ENCODE measurements around the gene TTC21A. TPM values are rescaled to one million over a fixed set of nuclear protein-coding genes. Genes with fewer than 3 reads are reported as not detected.

The TTC21A gene
- total RNA-seq, 3 donors from 2014 or later = 6.2 to 11.1 (median 7.2) TPM

DNA sequence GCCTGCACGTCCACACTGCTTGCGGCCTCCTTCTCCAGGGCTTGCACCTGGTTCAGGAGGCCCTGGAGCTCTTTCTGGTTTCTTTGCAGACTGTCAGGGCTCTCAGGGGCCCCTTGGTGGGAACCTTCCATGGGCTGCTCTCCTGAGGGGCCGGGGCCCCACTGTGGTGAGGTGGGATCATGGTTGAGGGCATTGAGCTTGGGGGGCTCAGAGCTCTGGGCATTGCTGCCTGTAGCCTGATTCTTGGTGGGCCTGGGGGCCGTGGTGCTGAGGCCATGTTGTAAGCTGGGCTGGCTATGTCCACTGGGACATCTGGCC lies 77.4 kb downstream of the TTC21A start:
- TF ChIP-seq, protein P1, sequence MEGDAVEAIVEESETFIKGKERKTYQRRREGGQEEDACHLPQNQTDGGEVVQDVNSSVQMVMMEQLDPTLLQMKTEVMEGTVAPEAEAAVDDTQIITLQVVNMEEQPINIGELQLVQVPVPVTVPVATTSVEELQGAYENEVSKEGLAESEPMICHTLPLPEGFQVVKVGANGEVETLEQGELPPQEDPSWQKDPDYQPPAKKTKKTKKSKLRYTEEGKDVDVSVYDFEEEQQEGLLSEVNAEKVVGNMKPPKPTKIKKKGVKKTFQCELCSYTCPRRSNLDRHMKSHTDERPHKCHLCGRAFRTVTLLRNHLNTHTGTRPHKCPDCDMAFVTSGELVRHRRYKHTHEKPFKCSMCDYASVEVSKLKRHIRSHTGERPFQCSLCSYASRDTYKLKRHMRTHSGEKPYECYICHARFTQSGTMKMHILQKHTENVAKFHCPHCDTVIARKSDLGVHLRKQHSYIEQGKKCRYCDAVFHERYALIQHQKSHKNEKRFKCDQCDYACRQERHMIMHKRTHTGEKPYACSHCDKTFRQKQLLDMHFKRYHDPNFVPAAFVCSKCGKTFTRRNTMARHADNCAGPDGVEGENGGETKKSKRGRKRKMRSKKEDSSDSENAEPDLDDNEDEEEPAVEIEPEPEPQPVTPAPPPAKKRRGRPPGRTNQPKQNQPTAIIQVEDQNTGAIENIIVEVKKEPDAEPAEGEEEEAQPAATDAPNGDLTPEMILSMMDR (IDR thresholded peaks at IDR 0.05) = no peak
- DNase-seq (no peak), ATAC-seq (no peak)
- Histone ChIP-seq H3K9me3 (no peaks in the 10 kb centered on the region), H3K4me1 (ENCODE audit: low read depth) (peaks cover 7% of the 10 kb centered on the region), H3K36me3 (ENCODE audit: low read depth) (no peaks in the 10 kb centered on the region), H3K4me3 (no peak overlapping the region)
- intact Hi-C loops (cut with DNase I, micrococcal nuclease) = loop anchor here (5.0 to 10.0 kb wide), 3 partner anchors 43 to 107 kb away; no protein-coding TSS in a partner anchor

DNA sequence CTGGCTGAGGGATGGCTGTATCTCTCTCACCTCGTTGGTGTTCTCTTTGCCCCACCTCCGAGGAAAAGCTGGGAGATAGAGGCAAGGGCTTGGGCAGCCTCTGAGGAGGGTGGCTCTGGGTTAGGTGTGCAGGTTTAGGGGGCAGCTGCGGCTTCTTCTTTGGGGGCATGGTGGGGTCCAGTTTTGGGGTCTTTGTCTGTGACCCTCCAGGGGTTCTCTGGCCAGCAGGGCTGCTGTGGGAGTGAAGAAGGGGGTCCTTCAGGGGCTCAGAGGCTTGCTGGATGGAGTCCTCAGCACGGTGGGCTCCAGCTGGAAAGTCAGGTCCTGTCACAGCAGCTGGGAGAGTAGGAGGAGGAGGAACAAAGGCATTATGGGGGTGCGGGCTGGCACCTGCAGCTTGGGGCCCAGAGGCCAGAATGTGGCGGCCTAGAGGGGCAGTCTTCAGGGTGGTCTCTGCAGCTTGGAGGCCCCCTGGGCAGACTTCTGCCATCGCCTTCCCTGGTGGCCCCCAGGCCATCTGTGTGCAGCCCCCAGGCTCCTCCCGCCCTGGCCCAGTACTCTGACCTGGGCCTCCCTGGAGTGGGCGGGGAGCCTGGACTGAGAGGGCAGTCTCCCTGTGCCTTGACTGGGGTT lies 78.0 kb downstream of the TTC21A start:
- ATAC-seq (no peak), DNase-seq (no peak)
- H3K36me3 ChIP-seq (ENCODE audit: low read depth) = no peaks in the 10 kb centered on the region
- H3K9me3 ChIP-seq = no peaks in the 10 kb centered on the region
- peaks cover 2% of the 10 kb centered on the region for H3K4me1 ChIP-seq (ENCODE audit: low read depth)
- TF ChIP-seq, protein P1 (IDR thresholded peaks at IDR 0.05) = no peak
- H3K4me3 ChIP-seq = no peak overlapping the region
- intact Hi-C loops (cut with DNase I, micrococcal nuclease) = loop anchor here in 1 of 2 donors (5.0 to 10.0 kb wide), 2 partner anchors 51 to 107 kb away; no protein-coding TSS in a partner anchor

DNA sequence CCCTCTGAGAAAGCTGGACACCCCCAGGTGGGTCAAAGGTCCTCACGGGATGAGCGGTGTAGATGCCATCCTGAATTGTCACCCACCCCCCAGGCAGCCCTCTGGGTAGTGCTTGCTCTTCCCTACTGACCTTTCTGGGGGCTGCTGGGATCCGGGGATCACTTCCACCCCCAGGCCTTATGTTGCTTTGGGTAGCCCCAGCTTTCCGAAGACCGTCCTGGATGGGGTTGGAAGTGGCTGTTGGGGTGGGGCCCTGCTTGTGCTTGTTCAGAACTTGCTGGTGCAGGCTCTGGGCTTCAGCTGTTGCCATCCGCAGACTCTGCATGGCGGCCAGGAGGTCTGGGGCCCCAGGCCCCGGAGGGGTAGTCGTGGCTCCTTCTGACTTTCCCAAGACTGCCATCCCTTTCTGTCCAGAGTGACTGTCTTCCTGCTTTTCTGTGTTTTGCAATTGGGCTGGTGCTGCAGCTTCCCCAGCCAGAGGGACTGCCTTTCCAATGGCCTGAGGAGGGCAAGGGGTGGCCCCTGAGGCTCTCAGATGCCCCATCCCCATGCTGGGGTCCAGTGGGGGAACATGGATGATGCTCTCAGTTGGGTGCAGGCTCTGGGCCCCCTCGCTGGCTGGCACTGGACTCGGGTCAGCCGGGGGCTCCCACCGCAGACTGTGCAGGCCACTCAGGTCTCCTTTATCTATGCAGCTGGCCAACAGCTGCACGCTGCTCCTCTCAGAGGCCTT lies 78.6 kb downstream of the TTC21A start:
- DNase-seq (no peak), ATAC-seq (no peak)
- intact Hi-C loops (cut with DNase I, micrococcal nuclease) = loop anchor here in 1 of 2 donors (5.0 to 10.0 kb wide), 2 partner anchors 51 to 106 kb away; no protein-coding TSS in a partner anchor
- Histone ChIP-seq H3K4me1 (ENCODE audit: low read depth) (no peaks in the 10 kb centered on the region), H3K4me3 (no peak overlapping the region), H3K36me3 (ENCODE audit: low read depth) (no peaks in the 10 kb centered on the region), H3K9me3 (no peaks in the 10 kb centered on the region)
- TF ChIP-seq, protein P1 (IDR thresholded peaks at IDR 0.05) = no peak

DNA sequence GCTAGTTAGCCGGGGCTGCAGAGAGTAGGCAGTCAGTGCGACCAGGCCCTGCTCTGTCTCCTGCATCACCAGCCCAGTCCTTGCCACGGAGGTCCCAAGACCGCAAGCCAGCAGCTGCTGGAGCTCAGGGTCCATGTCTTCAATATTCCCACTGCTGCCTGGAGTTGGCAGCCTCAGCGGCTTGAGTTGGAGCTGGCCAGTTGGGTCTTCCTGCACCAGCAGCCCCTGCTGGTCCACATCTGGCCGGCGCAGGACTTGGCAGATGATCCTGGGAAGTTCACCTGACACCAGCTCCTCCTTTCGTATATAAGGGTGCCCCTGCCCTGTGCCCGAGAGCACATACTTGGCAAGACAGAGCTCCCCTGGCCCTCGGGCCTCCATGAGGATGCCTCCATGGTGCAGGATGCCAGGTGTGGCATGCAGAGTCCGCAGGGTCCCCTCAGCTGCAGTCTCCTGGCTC lies 79.2 kb downstream of the TTC21A start:
- no peak overlapping the region for H3K4me3 ChIP-seq
- TF ChIP-seq, protein P1 (IDR thresholded peaks at IDR 0.05) = no peak
- H3K9me3 ChIP-seq = no peaks in the 10 kb centered on the region
- ATAC-seq = no peak
- DNase-seq = no peak
- no peaks in the 10 kb centered on the region for H3K36me3 ChIP-seq (ENCODE audit: low read depth)
- intact Hi-C loops (cut with DNase I, micrococcal nuclease) = loop anchor here in 1 of 2 donors (5.0 to 10.0 kb wide), 2 partner anchors 52 to 106 kb away; no protein-coding TSS in a partner anchor
- H3K4me1 ChIP-seq (ENCODE audit: low read depth) = no peaks in the 10 kb centered on the region

DNA sequence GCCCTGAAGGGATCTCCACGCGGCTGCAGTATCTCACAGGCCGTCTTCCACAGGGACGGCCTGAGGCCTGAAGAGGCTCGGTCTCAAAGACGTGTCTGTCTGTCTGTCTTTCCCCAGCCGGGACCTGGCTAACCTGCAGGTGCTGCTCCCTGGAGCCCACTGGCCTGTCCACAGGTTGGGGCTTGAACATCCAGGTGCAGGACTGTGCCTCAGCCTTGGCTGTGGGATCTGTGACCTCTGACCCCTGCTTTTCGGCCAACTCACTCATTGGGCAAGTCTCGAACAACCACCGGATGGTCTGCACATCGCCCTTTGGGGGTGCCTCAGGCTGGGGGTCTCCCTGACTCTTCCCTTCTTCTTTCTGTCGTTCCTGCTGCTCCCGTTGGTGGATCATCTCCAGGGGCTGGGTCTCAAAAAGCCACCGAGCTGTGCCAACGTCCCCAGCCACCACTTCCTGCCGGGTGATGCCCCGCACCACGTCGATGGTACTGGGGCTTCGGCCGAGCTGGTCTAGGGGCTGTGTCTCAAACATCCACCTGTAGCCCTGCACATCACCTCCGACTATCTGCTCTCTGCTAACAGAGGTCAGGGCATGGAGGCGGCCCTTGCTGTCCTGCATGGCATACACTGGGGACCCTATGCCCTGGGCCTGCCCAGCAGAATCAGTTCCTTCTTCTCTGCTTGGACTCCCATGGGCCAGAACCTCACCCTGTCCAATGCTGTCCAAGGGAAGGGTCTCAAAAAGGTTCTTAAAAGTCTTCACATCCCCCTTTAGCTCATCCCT lies 80.1 kb downstream of the TTC21A start:
- no peak overlapping the region for H3K4me3 ChIP-seq
- DNase-seq (no peak), ATAC-seq (no peak)
- no peaks in the 10 kb centered on the region for H3K4me1 ChIP-seq (ENCODE audit: low read depth)
- no peaks in the 10 kb centered on the region for H3K36me3 ChIP-seq (ENCODE audit: low read depth)
- no peaks in the 10 kb centered on the region for H3K9me3 ChIP-seq
- TF ChIP-seq, protein P1 (IDR thresholded peaks at IDR 0.05) = no peak
- intact Hi-C loops (cut with DNase I, micrococcal nuclease) = loop anchor here in 1 of 2 donors (5.0 to 10.0 kb wide), 2 partner anchors 53 to 105 kb away; no protein-coding TSS in a partner anchor

Measured in mucosa of descending colon (tissue), 3 donors.